HG02870 (cell line): ENCODE results near the gene SMARCA5.

Experiments used
- ATAC-seq: cut with Tn5 transposase; IDR thresholded peaks from one replicate; pipeline ENCODE4 v1.9.1; 2021; ENCODE audit warnings: mild to moderate bottlenecking, moderate library complexity; ENCODE audit not compliant: unreplicated experiment

SMARCA5 gene

GRCh38 chr4:143538979-143539669 is 25.6 kb downstream of the SMARCA5 start:
- ATAC-seq = peak; percentile 75

- ATAC-seq = no peak
Observed at GRCh38 chr4:143539670-143540023, 26.1 kb downstream of the SMARCA5 start.

- ATAC-seq = no peak
Observed at GRCh38 chr4:143549928-143550327, 36.4 kb downstream of the SMARCA5 start.

- peak; percentile 79 for ATAC-seq
Observed at GRCh38 chr4:143554728-143555597, 41.5 kb downstream of the SMARCA5 start.

DNA sequence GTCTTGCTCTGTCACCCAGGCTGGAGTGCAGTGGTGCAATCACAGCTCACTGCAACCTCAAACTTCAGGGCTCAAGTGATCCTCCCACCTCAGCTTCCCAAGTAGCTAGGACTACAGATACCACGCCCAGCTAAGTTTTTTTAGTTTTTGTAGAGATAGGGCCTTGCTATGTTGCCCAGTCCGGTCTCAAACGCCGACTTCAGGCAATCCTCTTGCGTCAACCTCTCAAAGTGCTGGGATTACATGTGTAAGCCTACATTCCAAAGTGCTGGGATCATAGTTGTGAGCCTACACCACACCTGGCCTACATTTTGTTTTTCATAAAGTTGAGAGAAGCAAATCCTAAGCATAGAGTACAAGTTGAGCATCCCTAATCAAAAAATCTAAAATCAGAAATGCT is 42.2 kb downstream of the SMARCA5 start:
- ATAC-seq = no peak

DNA sequence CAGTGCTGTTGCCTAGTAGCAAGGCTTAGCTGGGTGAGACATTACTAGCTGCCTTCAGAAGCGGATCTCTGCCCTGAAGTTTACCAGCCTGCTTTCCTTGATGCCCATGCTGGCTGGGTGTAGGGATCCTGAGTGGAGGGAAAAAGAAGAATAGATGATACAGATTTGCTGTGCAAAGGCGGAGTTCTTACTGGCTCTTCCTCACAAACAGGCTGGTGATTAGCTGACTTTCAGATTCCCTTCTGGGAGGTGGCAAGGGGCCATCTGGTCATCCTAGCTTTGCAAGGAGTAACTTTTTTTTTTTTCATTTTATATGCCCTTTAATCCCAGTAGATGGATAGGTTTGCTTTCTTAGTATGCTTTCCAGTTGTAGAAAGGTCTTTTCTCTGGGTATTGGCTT is 44.8 kb downstream of the SMARCA5 start:
- ATAC-seq = no peak

GRCh38 chr4:143558823-143559756 is 45.6 kb downstream of the SMARCA5 start:
- ATAC-seq = peak; percentile 75

DNA sequence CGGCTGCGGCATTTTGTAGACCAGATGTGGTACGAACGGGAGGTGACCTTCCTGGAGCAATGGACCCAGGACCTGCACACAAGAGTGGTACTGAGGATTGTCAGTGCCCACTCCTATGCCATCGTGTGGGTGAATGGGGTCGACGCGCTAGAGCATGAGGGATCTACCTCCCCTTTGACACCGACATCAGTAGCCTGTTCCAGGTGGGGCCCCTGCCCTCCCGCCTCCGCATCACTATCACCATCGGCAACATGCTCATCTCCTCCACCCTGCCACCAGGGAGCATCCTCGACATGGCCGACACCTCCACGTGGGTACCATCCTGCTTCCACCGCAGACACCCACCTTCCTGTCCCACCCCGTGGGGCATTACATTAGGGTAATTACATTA is 46.2 kb downstream of the SMARCA5 start:
- no peak for ATAC-seq

- no peak for ATAC-seq
Observed at GRCh38 chr4:143564472-143564871, 51.0 kb downstream of the SMARCA5 start.

DNA sequence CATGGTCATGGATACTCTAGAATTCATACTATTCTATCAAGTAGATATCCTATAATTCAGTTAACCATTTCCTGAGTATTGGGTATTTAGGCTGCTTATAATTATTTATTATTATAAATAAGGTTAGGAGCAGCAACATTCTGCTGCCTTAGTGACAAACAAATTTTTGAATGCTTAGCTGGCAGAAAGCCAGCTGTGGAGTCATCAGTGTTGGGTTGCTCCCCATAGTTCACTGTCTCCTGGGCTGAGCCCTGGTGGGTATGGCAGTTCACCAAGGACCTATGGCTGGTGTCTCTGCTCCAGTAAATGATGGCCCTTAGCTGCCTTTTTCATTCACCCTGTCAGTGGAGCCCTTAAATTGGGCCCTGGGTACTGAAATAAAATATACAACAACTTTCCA is 61.8 kb downstream of the SMARCA5 start:
- no peak for ATAC-seq

DNA sequence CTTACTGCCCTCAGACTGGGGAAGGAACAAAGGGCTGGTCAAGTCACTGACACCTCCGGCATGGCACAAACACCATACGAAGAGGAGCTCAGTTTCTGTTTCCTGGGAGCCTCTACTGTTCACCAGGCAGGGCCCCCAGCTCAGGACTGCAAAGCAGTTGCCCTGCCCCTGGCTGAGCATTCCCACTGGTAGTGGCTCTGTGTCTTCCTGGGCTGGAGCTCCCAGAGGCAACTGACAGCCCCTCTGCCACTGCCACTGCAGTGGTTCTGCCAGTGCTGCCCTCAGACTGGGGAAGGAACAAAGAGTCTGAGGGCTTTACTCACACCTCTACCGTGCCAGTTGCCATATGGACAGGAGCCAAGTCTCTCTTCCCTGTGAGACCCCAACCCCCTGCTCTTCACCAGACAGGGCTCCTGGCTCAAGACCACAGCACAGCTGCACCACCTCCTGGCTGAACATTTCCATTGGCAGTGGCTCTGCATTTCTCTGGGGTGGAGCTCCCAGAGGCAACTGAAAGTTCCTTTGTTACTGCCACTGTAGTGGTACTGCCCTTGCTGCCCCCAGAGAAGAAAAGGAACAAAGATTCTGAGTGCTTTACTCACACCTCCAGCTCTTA is 67.9 kb downstream of the SMARCA5 start:
- ATAC-seq = no peak

DNA sequence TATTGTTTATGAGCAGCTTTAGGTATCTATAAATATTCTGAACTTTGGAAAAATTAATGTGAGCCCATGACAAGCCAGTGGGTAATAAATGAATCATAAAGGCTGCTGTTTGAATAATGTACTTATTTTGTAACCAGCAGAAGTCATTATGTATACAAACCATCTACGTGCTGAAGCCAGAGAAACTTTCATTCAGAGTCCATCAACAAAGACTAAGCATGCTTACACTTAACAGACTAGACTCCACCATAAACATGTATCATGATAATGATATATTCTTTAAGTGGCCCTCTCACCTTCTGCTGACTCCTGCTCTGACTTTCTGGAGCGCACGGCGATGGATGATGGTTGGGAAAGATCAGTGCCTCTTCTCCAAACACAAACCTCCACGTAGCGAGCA is 72.0 kb downstream of the SMARCA5 start:
- no peak for ATAC-seq

- no peak for ATAC-seq
Observed at GRCh38 chr4:143586080-143586479, 72.6 kb downstream of the SMARCA5 start.

DNA sequence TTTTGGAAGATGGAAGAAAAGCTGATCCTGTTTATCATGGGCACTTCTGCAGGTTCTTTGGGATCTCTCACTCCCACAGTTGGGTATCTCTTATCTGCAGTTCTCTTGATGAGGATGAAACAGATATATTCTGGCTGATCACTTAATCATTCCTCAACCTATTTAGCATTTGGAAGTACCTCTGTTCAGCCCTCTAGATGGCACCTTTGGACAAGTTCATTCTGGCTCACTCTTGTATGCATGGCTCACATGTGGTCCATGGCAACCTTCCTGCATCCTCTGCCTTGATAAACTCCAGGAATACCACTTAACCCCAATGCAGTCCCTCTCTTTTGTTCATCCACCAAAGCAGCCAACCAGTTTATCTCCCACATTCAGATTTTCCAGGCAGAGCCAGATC is 74.2 kb downstream of the SMARCA5 start:
- ATAC-seq = no peak

GRCh38 chr4:143597276-143597675 is 83.8 kb downstream of the SMARCA5 start:
- no peak for ATAC-seq

- no peak for ATAC-seq
Observed at GRCh38 chr4:143598816-143599215, 85.3 kb downstream of the SMARCA5 start.

- no peak for ATAC-seq
Observed at GRCh38 chr4:143599827-143600226, 86.3 kb downstream of the SMARCA5 start.

DNA sequence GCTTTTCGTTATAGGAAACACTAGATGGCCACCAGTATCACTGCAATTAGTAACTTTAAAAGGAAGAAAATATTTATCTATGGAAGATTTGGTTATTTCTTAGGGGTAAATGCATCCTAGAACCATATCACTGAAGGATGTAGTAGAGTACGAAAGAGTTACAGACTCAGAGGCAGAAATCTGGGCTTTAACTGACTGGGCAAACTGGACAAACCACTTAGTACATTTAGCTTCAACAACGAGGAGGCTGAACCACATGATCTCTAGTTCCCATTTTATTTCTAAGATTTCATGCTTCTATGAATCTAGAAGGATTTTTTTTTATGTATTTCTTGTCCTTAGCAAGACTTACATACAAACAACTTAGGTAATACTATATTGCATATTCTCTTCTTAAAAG is 93.0 kb downstream of the SMARCA5 start:
- ATAC-seq = no peak
